ENCODE data around the gene NUDT8. TPM values are rescaled to one million over a fixed set of nuclear protein-coding genes. Genes with fewer than 3 reads are reported as not detected.
"Not testable (repeated sequence)": the region's sequence is repeated elsewhere in the genome, so short reads cannot be mapped to it uniquely, and the experiment has no call there.

The NUDT8 gene
- total RNA-seq, 1 experiment from 2014 or later: 8.1 TPM

DNA sequence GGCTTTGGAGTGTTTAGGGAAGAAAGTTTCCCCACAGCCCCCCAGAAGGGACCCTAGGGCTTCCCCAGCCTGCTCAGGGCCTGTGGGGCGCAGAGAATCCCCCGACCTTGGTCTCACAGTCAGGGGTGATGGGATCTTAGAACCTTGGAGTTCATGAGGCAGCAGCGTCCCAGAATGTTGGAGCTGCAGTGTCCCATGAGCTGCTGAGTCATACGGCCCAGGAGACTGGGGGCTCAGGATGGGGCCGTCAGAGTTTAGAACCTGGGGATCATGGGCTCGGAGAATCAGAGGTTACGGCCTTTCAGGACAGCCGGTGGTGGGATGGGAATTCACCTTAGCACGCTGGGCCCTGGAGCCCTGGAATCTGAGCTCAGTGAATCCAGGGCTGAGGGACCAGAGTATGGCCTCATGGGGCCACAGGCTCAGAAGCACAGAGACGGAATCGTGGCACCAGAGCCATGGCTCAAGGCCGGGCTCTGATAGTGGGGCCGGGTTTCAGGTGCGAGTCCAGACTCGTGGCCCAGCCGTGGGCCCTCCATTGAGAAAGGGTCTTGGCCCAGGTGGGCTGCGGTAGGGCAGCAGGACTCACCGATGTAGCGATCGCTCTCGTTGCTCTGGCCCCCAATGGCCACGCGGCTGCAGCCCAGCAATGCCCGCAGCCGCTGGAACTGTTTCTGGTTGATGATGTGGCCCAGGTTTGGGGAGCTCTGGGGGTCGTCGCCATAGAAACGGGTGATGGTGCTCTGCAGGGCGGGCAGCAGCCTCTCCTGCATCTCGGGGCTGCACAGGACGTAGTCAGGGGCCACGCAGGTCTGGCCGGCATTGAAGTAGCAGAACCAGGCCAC is 35.2 kb upstream of the NUDT8 start:
- H3K27me3 ChIP-seq (ENCODE audit: control insufficient read depth, insufficient read depth, low read length): no peaks in the 10 kb centered on the region
- DNase-seq: peak; percentile 41
- no peaks in the 10 kb centered on the region for H3K36me3 ChIP-seq (replicated peaks; ENCODE audit: control insufficient read depth, insufficient read depth, low read length)
- no peak overlapping the region for H3K4me3 ChIP-seq (ENCODE audit: insufficient read depth, low read depth, low read length)

GRCh38 chr11:67664213-67664585 is 34.5 kb upstream of the NUDT8 start:
- Histone ChIP-seq H3K36me3 (replicated peaks; ENCODE audit: control insufficient read depth, insufficient read depth, low read length) (no peaks in the 10 kb centered on the region), H3K27me3 (ENCODE audit: control insufficient read depth, insufficient read depth, low read length) (no peaks in the 10 kb centered on the region), H3K4me3 (ENCODE audit: insufficient read depth, low read depth, low read length) (no peak overlapping the region)
- peak; percentile 28 for DNase-seq

DNA sequence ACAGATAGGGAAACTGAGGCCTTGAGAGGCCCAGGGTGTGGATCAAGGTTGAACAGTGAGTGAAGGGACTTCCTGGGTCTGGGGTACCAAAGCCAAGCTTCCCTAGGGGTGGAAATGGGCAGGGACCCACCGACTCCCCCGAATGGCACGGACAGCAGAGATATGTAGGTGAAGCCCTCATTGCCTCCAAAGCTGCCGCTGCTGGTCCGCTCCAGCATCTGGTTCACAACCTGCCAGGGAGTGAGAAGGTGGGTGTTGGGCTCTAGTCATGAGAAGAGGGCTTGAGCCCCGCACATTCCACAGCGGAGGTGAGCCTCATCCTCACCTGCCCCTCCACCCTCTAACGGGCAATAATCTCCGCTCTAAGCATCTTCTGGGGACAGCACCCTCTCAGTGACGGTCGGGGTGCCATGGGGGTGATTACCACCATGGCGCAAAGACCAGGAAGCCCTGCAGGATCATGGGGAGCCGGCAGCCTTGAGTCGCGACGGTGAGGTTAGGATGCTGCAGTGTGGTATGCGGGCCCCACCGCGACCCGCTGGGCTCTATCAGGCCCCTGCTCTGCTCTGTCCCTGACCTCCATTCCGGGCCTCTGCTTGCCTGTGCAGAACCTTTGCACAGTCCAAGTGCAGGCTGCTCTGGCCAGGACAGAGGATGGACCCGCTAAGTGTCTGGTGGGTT is 33.9 kb upstream of the NUDT8 start:
- peak; percentile 35 for DNase-seq
- Histone ChIP-seq H3K4me3 (ENCODE audit: insufficient read depth, low read depth, low read length) (no peak overlapping the region), H3K36me3 (replicated peaks; ENCODE audit: control insufficient read depth, insufficient read depth, low read length) (no peaks in the 10 kb centered on the region), H3K27me3 (ENCODE audit: control insufficient read depth, insufficient read depth, low read length) (no peaks in the 10 kb centered on the region)

DNA sequence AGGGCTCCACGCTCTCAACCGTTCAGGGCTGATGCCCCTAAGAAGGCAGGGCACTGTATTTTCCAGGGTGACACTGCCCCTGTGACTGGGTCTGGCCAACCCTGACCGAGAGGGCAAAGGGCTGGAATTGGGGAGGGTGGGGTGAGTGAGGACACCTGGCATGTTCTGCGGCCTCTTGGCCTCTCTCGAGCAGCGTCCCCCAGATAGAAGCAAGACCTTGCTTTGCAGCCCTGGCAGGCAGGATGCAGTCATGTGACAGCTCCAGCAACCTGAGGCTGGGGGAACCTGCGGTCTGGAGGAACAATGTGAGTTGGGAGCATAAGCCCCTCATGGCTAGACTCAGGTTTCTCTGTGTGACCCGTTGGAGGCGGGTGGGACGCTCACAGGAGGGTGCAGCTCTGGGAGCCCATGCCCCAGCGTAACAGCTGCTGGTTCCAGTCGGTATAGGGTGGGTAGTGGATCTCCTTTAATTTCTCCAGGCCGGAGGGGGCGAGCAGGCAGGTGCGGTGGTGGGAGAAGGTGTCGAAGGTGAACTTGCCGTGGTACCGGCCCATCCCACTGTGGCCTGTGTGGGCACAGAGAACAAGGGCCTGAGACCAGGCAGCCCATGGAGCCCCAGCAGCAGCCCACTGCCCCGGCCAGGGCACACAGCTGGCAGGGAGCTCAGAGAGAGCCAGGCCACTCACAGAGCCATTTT is 33.2 kb upstream of the NUDT8 start:
- peak; percentile 28 for DNase-seq
- no peak overlapping the region for H3K4me3 ChIP-seq (ENCODE audit: insufficient read depth, low read depth, low read length)
- H3K27me3 ChIP-seq (ENCODE audit: control insufficient read depth, insufficient read depth, low read length): no peaks in the 10 kb centered on the region
- no peaks in the 10 kb centered on the region for H3K36me3 ChIP-seq (replicated peaks; ENCODE audit: control insufficient read depth, insufficient read depth, low read length)

- Histone ChIP-seq H3K36me3 (replicated peaks; ENCODE audit: control insufficient read depth, insufficient read depth, low read length) (no peaks in the 10 kb centered on the region), H3K27me3 (ENCODE audit: control insufficient read depth, insufficient read depth, low read length) (no peaks in the 10 kb centered on the region), H3K4me3 (ENCODE audit: insufficient read depth, low read depth, low read length) (no peak overlapping the region)
- DNase-seq: no peak
Observed at GRCh38 chr11:67662142-67662834, 32.6 kb upstream of the NUDT8 start.

GRCh38 chr11:67660752-67661151 is 31.0 kb upstream of the NUDT8 start:
- not testable (repeated sequence) for H3K36me3 ChIP-seq (replicated peaks; ENCODE audit: control insufficient read depth, insufficient read depth, low read length); DNase-seq; H3K27me3 ChIP-seq (ENCODE audit: control insufficient read depth, insufficient read depth, low read length); H3K4me3 ChIP-seq (ENCODE audit: insufficient read depth, low read depth, low read length)

- H3K4me3 ChIP-seq (ENCODE audit: insufficient read depth, low read depth, low read length); DNase-seq; H3K36me3 ChIP-seq (replicated peaks; ENCODE audit: control insufficient read depth, insufficient read depth, low read length); H3K27me3 ChIP-seq (ENCODE audit: control insufficient read depth, insufficient read depth, low read length): not testable (repeated sequence)
Observed at GRCh38 chr11:67659651-67660165, 30.0 kb upstream of the NUDT8 start.

- no peak for DNase-seq
- Histone ChIP-seq H3K36me3 (replicated peaks; ENCODE audit: control insufficient read depth, insufficient read depth, low read length) (no peaks in the 10 kb centered on the region), H3K27me3 (ENCODE audit: control insufficient read depth, insufficient read depth, low read length) (no peaks in the 10 kb centered on the region), H3K4me3 (ENCODE audit: insufficient read depth, low read depth, low read length) (no peak overlapping the region)
Observed at GRCh38 chr11:67657300-67657699, 27.6 kb upstream of the NUDT8 start.

GRCh38 chr11:67656278-67656922 is 26.7 kb upstream of the NUDT8 start:
- peak; percentile 6 for DNase-seq
- no peaks in the 10 kb centered on the region for H3K27me3 ChIP-seq (ENCODE audit: control insufficient read depth, insufficient read depth, low read length)
- H3K36me3 ChIP-seq (replicated peaks; ENCODE audit: control insufficient read depth, insufficient read depth, low read length): no peaks in the 10 kb centered on the region
- no peak overlapping the region for H3K4me3 ChIP-seq (ENCODE audit: insufficient read depth, low read depth, low read length)

DNA sequence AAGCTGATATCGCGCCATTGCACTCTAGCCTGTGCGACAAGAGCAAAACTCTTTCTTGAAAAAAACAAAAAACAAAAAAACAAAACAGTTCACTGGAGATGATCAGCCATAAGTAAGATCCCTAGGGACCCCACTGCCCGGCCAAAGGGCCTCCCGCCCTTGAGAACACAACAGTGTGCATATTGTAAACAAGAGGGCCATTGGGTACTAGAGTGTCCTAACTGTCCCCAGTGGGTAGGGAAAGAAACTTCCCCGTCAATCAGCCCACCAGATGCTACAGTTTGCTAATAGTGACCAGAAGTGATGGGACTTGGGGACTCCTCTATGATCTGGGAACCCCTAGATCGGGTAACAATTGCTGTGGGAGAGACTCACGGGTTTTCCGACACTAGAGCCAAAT is 24.5 kb upstream of the NUDT8 start:
- no peaks in the 10 kb centered on the region for H3K36me3 ChIP-seq (replicated peaks; ENCODE audit: control insufficient read depth, insufficient read depth, low read length)
- no peak overlapping the region for H3K4me3 ChIP-seq (ENCODE audit: insufficient read depth, low read depth, low read length)
- no peaks in the 10 kb centered on the region for H3K27me3 ChIP-seq (ENCODE audit: control insufficient read depth, insufficient read depth, low read length)
- peak; percentile 14 for DNase-seq

DNA sequence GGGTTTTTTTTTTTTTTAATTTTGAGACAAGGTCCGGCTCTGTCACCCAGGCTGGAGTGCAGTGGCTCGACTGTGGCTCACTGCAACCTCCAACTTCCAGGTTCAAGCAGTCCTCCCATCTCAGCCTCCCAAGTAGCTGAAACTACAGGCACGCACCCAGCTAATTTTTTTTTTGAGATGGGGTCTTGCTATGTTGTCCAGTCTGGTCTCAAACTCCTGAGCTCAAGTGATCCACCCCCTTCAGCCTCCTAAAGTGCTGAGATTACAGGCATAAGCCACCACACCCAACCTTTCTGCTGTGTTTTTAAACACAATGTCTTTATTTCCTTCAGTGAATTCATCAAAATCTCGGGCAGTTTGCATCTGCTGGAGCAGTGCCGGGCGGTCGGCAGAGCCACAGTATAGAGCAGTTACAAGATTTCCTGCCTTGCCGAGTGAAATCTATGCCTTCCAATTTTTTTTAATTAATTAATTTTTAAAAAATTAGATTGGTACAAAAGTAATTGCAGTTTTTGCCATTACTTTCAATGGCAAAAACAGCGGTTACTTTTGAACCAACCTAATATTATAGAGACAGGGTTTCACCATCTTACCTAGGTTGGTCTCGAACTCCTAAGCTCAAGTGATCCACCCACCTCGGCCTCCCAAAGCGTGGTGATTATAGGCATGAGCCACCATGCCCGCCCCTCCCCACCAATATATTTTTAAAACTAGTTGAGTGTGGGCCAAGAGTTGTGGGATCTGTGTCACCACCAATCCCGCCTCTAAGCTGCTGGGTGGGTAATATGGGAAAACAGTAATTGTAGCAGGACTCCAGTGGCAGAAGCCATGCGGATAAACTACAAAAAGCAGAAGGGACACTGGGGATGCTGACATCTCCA is 23.5 kb upstream of the NUDT8 start:
- no peak overlapping the region for H3K4me3 ChIP-seq (ENCODE audit: insufficient read depth, low read depth, low read length)
- DNase-seq: no peak
- H3K27me3 ChIP-seq (ENCODE audit: control insufficient read depth, insufficient read depth, low read length): no peaks in the 10 kb centered on the region
- no peaks in the 10 kb centered on the region for H3K36me3 ChIP-seq (replicated peaks; ENCODE audit: control insufficient read depth, insufficient read depth, low read length)

DNA sequence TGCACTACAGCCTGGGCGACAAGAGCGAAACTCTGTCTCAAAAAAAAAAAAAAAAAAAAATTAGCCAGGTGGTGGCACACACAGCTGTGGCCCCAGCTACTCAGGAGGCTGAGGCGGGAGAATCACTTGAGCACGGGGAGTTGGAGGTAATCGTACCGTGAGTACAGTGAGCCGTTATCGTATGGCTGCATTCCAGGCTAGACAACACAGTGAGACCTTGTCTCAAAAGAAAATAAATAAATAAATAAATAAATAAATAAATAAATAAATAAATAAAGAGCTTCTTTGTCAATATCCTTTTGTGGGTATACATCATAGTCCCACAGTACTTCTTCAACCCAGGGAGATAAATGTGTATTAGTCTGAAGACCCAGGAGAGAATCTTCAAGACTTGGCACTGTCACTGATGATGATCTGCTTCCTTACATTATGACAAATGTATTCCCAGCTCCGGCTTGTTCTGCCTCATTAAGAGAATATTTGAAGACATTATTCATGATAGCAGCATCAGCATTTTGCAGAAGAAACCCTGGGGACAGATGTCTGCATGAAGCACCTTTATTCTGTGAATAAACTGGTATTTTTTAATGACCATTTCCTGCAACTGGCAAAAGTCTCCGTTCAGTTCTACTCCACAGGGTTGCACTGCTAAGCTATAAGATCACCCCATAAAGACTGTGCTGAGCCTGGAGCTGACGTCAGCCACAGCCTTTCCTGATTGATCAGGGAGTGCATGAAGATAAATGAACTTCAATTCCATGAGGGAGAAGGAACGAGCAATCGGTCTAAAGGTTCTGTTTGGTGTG is 22.4 kb upstream of the NUDT8 start:
- H3K27me3 ChIP-seq (ENCODE audit: control insufficient read depth, insufficient read depth, low read length): no peaks in the 10 kb centered on the region
- DNase-seq: no peak
- no peak overlapping the region for H3K4me3 ChIP-seq (ENCODE audit: insufficient read depth, low read depth, low read length)
- H3K36me3 ChIP-seq (replicated peaks; ENCODE audit: control insufficient read depth, insufficient read depth, low read length): no peaks in the 10 kb centered on the region
